Measurements from ENCODE around the gene CCDC24. TPM values are rescaled to one million over a fixed set of nuclear protein-coding genes. Genes with fewer than 3 reads are reported as not detected.

The CCDC24 gene
- total and polyA plus RNA-seq, 2 of the 4 experiments (the other 2 are of a cell fraction) = 1.4 to 4.6 TPM

DNA sequence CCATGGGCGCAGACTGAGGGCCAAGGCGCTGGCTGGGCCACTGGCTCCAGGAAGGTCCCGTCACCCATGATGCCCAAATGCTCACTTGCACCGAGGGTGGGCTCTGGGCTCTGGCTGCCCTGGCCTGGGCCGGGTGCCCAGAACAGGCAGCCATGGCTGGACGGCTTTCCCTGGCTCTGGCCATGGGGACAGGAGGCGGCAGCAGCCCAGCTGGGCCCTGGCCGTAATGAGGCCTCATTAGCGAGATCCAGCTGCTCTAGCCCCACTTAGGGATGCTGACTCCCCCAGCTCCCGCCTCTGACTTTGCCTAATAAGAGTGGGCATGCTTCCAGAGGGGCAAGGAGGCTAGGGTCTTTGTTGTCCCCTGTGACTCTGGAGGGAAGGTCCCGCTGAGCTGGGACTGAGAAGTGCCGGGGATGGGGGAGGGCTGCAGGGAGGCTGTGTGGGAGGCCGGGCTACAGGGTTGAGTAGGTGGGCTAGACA is 28.1 kb downstream of the CCDC24 start:
- H3K27me3 ChIP-seq (ENCODE audit: control insufficient read depth, insufficient read depth, low read length) = no peaks in the 10 kb centered on the region
- no peak overlapping the region for H3K56ac ChIP-seq (ENCODE audit: extremely low read depth, insufficient read depth, low read length)
- H3K4me2 ChIP-seq (ENCODE audit: low read depth, low read length) = no peak overlapping the region
- intact Hi-C loops (cut with micrococcal nuclease) = no loop called here
- H3K27ac ChIP-seq (ENCODE audit: insufficient read depth, low read length) = no peak overlapping the region
- no peak overlapping the region for H2AK5ac ChIP-seq (ENCODE audit: low read depth, low read length)
- peaks cover 26% of the 10 kb centered on the region; the same call in 1 of the 2 replicates for H3K36me3 ChIP-seq (ENCODE audit: control insufficient read depth, insufficient read depth, low read length)
- no peaks in the 10 kb centered on the region; the same call in 1 of the 2 replicates for H4K20me1 ChIP-seq (ENCODE audit: insufficient read depth, low read length)
- no peaks in the 10 kb centered on the region for H3K79me1 ChIP-seq (ENCODE audit: low read depth in 1 of 2, low read length in 2 of 2)
- dilution Hi-C loops (cut with HindIII; ENCODE audit: low sequenced_read_pairs, unreplicated experiment) = no loop called here
- no peak overlapping the region for H2BK15ac ChIP-seq (ENCODE audit: low read depth, low read length)
- no peaks in the 10 kb centered on the region for H3K4me1 ChIP-seq (ENCODE audit: control insufficient read depth, insufficient read depth, low read length)
- H3K14ac ChIP-seq (replicated peaks; ENCODE audit: low read depth, low read length) = no peak overlapping the region
- H4K8ac ChIP-seq (ENCODE audit: low read depth in 2 of 2, low read length in 2 of 2) = no peak overlapping the region
- H2BK20ac ChIP-seq (ENCODE audit: low read depth, low read length) = no peak overlapping the region
- H3K4ac ChIP-seq (ENCODE audit: low read depth, low read length) = no peak overlapping the region
- no peak overlapping the region for H3K4me3 ChIP-seq (ENCODE audit: insufficient read depth, low read depth, low read length)
- H2BK120ac ChIP-seq (ENCODE audit: low read depth, low read length) = no peak overlapping the region
- no TSS peak for BruUV-seq (replicated peaks)
- WGBS, 2 experiments (ENCODE audit: extremely low coverage in 2 of 2, insufficient read length in 1 of 2) = 68% methylated on average over 8 of the region's 13 CpGs; no CpG with 5 or more reads in 1 of the 2 experiments
- H3K9me3 ChIP-seq (ENCODE audit: control insufficient read depth, insufficient read depth, low read length) = no peaks in the 10 kb centered on the region
- no peak for TF ChIP-seq RCOR1 (IDR thresholded peaks at IDR 0.05; ENCODE audit: insufficient replicate concordance, low read length)
- no peak for TF ChIP-seq BHLHE40 (IDR thresholded peaks at IDR 0.05; ENCODE audit: low read depth, low read length)
- no peak for TF ChIP-seq MAFK (IDR thresholded peaks at IDR 0.05; ENCODE audit: low read depth, low read length)
- TF ChIP-seq CEBPB (IDR thresholded peaks at IDR 0.05; ENCODE audit: low read depth, low read length) = no peak
- no peak for TF ChIP-seq MAZ (IDR thresholded peaks at IDR 0.05; ENCODE audit: borderline replicate concordance, low read depth, low read length)
- no peak for TF ChIP-seq FOS (IDR thresholded peaks at IDR 0.05; ENCODE audit: low read depth, low read length)
- TF ChIP-seq CHD1 (IDR thresholded peaks at IDR 0.05; ENCODE audit: low read depth, low read length) = no peak
- no peak for TF ChIP-seq NFE2L2 (IDR thresholded peaks at IDR 0.05; ENCODE audit: low read depth, low read length)
- no peak overlapping the region for H2BK5ac ChIP-seq (ENCODE audit: low read depth, low read length, poor library complexity, severe bottlenecking)
- no peak overlapping the region for H3K9ac ChIP-seq (ENCODE audit: low read depth, low read length)
- no peak overlapping the region for H3K23ac ChIP-seq (ENCODE audit: low read depth, low read length)
- H4K5ac ChIP-seq (ENCODE audit: low read depth, low read length) = no peak overlapping the region
- POLR2A ChIA-PET (ENCODE audit: unreplicated experiment) = no interaction called here
- DNase-seq (no peak), ATAC-seq (ENCODE audit: low read depth) (no peak)
- H3K18ac ChIP-seq (ENCODE audit: low read depth, low read length) = no peak overlapping the region
- no peak overlapping the region for H4K91ac ChIP-seq (ENCODE audit: insufficient read depth, low read depth, low read length)
- H3K9me1 ChIP-seq (ENCODE audit: insufficient read depth, low read length) = peaks cover 8% of the 10 kb centered on the region; the same call in 1 of the 2 replicates
- H2AK9ac ChIP-seq (replicated peaks; ENCODE audit: low read depth, low read length, poor library complexity) = no peak overlapping the region
- H2AFZ ChIP-seq (replicated peaks; ENCODE audit: low read length, poor library complexity) = no peak overlapping the region
- in situ Hi-C loops (cut with MboI; ENCODE audit: low sequenced_read_pairs) = loop anchor here (10.0 kb wide), 1 partner anchor 565 kb away; no protein-coding TSS in a partner anchor
- CTCF ChIA-PET = interaction anchor here (2.0 kb wide), 1 partner anchor 13 kb away, joined by 6 read pairs; no protein-coding TSS in a partner anchor
